ENCODE results near the gene U2AF2.

The U2AF2 gene

GRCh38 chr19:55677572-55678028 lies 22.8 kb downstream of the U2AF2 start:
- DNase-seq: no peak

GRCh38 chr19:55678121-55678671 lies 23.4 kb downstream of the U2AF2 start:
- DNase-seq: no peak

GRCh38 chr19:55679343-55680257 lies 24.8 kb downstream of the U2AF2 start:
- no peak for DNase-seq

- DNase-seq: no peak
Observed at GRCh38 chr19:55680339-55681130, 25.7 kb downstream of the U2AF2 start.

GRCh38 chr19:55681131-55682092 lies 26.6 kb downstream of the U2AF2 start:
- DNase-seq: no peak

- no peak for DNase-seq
Observed at GRCh38 chr19:55683449-55684261, 28.8 kb downstream of the U2AF2 start.

- DNase-seq: no peak
Observed at GRCh38 chr19:55684946-55685681, 30.3 kb downstream of the U2AF2 start.

GRCh38 chr19:55685776-55686175 lies 30.9 kb downstream of the U2AF2 start:
- DNase-seq: no peak

- no peak for DNase-seq
Observed at GRCh38 chr19:55686311-55687050, 31.6 kb downstream of the U2AF2 start.

GRCh38 chr19:55687281-55688201 lies 32.7 kb downstream of the U2AF2 start:
- DNase-seq: no peak

- DNase-seq: no peak
Observed at GRCh38 chr19:55688422-55689218, 33.8 kb downstream of the U2AF2 start.

- no peak for DNase-seq
Observed at GRCh38 chr19:55689411-55690108, 34.7 kb downstream of the U2AF2 start.

- DNase-seq: no peak
Observed at GRCh38 chr19:55690109-55690768, 35.4 kb downstream of the U2AF2 start.

GRCh38 chr19:55690769-55691545 lies 36.1 kb downstream of the U2AF2 start:
- no peak for DNase-seq

- DNase-seq: no peak
Observed at GRCh38 chr19:55691561-55692481, 37.0 kb downstream of the U2AF2 start.

All from NCI-H1436 (cell line).